Hepatic stellate cell (primary cell): ENCODE data around the gene LRRC8D.
"Not testable (repeated sequence)": the region's sequence is repeated elsewhere in the genome, so short reads cannot be mapped to it uniquely, and the experiment has no call there.

Experiments
- DNase-seq: peaks from one replicate; pipeline ENCODE4 v3.0.0; 2011; ENCODE audit warnings: low spot score

Gene LRRC8D

DNA sequence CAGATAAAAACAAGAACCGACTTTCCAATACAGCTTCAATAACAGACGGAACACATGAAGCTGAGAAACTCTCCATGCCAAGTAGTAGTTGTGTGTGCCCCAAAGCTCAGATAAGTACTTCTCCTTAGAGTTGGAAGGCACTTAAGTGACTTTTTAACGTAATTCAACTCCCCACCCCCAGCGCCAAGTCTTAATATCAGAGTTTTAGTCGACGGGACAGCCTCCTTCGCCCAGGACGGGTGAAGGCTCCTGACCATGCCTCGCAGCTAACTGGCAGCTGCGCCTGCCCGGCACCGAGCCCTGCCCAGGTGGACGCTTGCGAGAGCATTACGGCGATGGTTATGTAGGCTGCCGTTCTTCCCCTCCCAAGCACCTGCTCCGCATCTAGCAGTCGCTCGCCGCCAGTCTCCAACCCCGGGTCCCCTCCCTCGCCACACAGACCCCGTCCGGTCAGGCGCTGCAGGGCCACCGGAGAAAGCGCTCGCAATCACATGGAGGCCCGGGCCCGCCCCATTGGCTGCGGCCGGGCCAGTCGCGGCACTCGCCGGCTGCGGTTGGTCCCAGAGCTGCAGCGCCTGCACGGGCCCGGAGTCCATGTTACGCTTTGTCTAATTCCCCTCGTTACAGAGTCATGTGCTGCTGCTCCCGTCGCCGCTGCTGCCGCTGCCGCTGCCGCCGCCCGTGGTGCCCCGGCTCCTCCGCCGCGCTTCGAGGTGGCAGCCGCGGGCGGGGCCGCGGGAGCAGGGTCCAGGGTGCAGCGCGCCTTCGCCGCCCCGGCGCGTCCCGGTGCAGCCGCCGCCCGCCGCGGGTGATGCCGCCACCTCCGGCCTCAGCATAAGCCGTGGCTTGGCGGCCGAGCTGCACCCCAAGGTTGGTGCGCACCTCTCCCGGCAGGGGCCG, at the start of gene LRRC8D:
Gene LRRC8D, plus strand, starts transcription at position 611 of the 900 bp plus-strand sequence. CDS start 112,037 bp downstream, outside the sequence.
- peak; percentile 77 for DNase-seq

DNA sequence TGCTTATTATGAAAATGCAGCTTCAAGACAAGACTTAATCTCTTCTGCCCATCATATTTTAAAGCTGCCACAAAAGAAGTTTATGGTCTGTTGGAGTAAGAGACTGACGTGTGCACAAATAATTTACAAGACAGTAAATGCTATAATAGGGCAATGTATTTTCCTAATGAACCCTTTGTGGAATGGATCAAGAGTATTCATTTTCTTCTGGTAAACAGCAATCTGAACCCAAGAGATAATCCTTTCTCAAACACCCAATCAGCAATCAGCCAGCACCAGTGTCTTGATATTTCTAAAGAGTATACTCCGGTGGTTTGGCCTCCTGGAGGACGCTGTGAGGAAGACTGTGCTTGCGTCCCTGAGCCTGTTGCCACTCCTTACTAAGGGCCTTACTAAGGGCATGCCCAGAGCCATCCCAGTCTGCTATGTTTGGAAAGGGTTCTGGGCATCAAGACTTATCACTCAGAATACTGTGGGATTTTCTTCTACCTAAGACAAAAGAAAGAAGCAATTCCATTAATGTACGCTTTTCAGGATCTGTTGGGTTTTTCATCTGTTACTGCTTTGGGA, 48.8 kb upstream of the LRRC8D start:
- no peak for DNase-seq

DNA sequence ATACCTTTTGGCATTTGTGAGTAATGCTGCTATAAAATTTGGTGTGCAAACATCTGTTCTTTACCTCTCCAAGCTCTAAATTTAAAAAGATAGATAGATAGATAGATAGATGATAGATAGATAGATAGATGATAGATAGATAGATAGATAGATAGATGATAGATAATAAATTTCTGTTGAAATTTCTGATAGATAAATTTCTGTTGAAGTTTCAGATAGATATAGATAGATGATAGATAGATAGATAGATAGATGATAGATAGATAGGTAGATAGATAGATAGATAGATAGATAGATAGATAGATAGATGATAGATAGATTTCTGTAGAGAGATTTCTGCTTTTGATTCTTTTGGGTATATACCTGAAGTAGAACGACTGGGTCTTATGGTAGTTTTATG, 44.7 kb upstream of the LRRC8D start:
- DNase-seq, result not testable (repeated sequence)

DNA sequence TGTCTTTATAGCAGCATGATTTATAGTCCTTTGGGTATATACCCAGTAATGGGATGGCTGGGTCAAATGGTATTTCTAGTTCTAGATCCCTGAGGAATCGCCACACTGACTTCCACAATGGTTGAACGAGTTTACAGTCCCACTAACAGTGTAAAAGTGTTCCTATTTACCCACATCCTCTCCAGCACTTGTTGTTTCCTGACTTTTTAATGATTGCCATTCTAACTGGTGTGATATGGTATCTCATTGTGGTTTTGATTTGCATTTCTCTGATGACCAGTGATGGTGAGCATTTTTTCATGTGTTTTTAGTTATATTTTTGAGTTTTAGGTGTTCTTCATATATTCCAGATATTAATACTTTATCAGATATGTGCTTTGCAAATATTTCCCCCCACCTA, 43.6 kb upstream of the LRRC8D start:
- not testable (repeated sequence) for DNase-seq

DNA sequence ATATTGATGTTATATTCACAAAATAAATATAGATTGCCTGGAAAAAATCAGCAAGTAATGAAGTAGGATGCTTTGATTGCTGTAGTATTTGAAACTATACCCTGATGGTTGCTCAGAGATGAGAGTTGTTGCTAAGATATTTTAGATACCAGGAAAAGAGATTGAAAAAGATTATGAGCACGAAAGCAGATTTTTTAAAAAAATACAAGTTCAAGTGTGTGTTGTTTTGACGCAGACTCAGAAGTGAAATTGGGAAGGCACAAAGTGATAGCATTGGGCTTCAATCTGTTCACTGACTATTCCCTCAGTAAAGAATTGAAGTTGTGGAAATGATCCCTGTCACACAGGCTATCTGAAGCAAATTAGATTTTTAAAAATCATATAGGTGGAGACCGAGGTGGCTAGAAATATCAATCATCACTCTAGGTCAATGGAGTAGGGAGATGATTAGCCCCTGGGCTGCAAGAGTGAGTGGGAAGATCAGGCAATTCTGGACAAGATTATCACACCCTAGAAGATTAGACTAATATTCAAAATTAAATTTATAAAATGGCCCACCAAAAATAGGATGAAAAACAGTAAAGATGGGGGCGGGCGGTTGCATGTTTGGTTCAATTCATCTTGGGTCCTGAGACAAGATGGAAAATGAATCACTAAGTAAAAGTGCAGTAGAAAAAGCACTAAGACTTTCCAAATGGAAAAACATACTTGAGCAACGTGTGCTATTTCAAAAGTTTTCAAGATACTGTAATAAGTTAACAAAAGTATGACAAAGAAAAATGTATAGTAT, 41.5 kb upstream of the LRRC8D start:
- no peak for DNase-seq

DNA sequence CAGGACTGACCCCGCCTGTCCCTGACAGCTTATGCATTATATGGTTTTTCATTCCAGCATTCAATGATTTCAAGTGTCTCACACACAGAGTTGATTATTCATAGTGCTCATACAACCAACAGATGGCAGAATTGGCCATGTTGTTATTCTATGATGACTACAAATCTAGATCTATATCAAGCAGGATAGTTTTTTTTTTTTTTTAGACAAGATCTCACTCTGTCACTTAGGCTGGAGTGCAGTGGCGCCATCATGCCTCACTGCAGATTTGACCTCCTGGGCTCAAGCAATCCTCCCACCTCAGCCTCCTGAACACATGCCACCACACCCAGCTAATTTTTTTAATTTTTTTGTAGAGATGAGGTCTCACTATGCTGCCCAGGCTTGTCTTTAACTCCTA, 40.1 kb upstream of the LRRC8D start:
- peak; percentile 17 for DNase-seq

DNA sequence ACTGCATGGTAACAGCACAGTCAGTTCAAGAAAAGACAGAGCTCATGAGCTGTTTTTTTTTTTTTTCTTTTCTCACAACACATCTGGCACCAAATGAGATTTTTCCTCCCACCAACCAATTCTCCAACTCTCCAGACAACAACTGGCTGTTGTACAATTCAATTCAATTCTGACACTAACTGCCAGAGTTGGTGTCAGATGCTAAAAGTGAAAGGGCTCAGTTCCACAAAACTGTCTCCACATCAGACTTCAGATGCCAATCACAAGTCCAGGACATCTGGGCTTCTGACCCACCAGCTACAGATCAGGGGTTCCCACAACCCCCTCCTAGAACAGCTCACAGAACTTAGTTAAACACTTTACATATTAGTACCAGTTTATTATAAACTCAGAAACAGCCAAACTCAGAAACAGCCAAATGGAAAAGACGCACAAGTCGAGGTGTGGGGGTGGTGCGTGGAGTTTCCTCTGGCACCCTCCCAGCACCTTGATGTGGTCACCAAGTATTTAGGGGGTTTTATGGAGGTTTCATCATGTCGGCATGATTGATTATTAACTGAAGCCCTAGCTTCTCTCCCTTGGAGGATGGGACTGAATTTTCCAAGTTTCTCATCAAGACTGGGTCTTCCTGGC, 39.2 kb upstream of the LRRC8D start:
- no peak for DNase-seq

DNA sequence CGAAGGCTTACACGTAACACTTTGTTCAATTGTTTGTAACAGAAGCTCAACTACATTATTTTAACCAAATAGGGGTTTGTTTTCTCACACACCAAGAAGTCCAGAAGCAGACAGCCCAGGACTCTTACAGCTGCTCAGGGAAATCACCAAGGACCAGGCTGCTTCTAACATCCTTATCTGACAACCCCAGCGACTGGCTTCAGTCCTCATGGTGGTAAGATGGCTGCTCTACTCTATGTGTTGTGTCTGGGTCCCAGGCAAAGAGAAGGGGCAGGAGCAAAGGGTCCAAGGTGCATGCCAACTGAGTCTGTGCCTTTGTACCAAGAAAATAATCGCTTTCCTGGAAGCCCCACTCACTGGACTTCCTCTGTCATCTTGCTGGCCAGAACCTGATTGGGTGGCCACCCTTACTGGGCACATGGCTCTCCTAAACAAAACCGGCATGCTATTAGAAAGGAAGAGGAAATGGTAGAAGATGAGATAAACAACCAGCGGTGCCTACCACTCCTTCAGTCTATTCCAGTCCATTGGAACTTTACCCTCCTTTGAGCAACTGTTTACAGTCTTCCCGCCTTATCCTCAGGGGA, 34.1 kb upstream of the LRRC8D start:
- no peak for DNase-seq

DNA sequence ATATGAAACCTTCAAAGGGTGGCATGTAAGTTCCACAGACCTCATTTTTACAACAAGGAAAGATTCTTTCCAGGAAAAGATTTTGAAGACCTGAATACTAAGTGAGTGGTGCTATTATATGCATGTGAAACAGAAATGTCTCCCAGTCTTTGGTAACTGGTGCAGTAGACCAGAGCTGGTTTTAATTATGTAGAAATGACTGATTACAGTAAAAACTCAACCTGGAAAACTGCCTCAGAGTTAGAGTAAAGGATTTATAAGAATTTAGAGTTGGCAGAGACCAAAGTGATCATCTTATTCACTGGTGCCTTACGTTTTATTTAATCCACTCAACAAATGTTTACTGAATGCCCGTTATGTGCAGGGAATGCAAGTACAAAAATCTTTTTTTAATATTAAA, 30.2 kb upstream of the LRRC8D start:
- no peak for DNase-seq

DNA sequence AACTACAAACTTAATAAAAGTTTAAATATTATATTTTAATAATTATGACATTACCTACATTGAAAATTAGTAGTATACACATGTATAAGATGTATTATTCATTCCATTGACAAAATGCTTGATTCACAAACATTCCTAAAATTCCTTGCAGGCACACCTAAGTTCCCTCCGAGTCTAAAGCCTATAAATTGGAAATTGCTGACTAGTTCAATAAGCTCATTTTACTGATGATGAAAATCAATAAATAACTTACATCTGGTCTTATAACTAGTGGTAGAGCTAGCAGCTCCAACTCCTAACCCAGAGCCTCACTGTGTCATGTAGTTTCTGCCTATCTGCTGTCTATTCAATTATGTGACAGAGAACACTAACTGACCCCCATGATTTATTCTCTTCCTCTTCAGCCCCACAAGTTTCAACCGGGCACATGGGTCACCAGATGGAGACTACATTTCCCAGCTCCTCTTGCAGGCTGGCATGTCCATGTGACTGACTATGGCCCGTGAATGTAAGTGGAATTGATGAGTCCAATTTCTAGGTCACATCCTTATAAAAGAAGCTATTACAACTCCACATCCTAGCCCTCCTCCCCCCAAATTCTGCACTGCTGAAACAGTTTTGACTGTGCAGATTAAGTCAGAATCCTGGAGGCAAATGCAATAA, 29.6 kb upstream of the LRRC8D start:
- DNase-seq, result no peak

DNA sequence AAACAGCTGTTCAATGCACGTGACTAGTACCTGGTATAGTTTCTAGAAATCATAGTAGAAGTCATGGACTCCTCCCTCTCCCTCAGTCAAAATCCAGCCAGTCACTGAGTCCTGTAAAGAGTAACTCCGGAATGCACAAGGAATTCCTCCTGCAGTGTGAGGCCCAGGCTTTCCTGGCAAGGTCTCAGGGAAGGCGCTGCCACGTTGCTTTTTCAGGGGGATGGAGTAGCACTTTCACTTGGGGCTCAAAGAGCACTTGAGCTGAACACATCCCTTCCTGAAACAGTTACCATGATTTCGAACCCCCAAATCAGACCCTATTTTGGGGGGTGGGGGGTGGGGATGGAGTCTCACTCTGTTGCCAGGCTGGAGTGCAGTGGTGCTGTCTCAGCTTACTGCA, 26.4 kb upstream of the LRRC8D start:
- no peak for DNase-seq

DNA sequence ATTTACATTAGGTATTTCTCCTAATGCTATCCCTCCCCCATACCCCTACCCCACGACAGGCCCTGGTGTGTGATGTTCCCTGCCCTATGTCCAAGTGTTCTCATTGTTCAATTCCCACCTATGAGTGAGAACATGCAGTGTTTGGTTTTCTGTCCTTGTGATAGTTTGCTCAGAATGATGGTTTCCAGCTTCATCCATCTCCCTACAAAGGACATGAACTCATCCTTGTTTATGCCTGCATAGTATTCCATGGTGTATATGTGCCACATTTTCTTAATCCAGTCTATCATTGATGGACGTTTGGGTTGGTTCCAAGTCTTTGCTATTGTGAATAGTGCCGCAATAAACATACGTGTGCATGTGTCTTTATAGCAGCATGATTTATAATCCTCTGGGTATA, 25.3 kb upstream of the LRRC8D start:
- not testable (repeated sequence) for DNase-seq

DNA sequence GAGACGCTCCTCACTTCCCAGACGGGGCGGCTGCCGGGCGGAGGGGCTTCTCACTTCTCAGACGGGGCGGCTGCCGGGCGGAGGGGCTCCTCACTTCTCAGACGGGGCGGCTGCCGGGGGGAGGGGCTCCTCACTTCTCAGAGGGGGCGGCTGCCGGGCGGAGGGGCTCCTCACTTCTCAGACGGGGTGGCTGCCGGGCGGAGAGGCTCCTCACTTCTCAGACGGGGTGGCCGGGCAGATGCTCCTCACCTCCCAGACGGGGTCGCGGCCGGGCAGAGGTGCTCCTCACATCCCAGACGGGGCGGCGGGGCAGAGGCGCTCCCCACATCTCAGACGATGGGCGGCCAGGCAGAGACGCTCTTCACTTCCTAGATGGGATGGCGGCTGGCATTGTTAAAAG, 23.0 kb upstream of the LRRC8D start:
- DNase-seq, result not testable (repeated sequence)

DNA sequence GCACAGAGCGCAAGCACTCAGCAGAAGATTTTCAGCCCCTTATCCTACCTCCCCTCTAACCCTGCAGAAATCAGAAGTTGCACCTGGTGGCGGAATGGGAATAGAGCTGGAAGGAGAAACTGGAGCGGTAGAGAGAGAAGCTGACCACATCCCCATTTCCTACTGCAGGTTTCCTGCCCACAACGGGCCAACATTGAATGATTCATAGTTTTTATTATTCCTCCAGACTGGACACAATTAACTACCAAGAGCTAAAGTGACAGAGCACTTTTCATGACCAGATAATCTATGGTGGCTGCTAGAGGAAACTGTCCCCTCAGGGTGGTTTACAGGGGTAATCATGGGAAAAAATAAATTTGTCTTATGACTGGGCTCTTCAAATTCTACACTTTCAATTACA, 21.3 kb upstream of the LRRC8D start:
- DNase-seq, result no peak

DNA sequence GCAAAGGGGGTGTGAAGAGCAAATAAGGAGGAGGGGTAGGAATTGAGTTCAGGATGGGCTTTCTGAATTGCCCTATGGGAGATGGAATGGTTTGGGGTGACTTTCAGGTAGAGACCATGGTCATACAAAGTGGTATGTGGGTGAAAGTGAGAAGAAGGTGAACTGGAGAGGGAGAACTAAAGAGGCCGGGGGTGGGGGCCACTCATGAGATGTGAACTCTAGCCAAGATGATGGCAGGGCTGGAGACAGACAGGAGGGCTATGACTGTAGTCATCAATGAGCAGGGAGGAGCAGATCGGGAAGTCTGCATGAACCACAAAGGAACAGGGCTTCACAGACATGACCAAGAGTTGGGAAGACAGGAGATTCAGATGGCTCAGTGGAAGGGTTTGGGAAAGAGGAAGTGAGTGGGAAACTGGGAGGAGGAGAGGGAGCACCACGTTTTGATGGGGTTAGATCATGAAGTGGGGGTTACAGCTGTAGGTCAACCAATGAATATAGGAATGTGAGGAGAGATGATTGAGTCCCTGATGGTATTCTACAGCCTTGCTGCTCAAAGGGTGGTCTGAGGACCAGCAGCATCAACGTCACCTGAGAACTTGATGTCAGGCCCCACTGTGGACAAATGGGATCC, 20.7 kb upstream of the LRRC8D start:
- DNase-seq, result no peak

DNA sequence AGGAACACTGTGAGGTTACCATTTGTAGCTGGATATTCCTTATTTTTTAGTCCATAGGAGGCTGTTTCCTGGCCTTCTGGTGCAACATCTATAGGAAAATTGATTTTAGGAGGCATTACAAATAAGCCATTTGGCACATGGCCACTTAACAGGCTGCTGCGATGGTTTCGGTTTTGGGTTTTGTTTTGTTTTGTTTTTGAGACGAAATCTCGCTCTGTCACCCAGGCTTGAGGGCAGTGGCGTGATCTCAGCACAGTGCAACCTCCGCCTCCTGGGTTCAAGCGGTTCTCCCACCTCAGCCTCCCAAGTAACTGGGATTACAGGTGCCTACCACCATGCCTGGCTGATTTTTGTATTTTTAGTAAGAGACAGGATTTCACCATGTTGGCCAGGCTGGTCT, 20.1 kb upstream of the LRRC8D start:
- no peak for DNase-seq

DNA sequence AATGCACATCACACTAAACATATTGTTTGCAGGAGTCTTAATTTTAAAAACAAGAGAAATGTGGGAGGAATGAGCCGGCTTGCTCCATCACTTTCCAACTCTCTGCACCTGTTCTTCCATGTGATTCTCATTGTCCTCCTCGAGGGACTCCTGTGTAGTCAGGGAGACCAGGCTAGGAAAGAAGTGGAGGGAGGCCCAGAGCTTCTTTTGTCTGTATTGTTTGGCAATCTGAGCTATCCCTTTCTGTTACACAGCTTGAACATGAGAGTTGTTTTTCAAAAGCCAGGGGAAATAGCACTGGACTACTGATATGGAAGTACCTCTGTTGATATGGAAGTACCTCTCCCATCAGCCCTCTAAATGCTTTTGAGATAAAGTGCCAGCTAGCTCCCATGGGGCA, 18.8 kb upstream of the LRRC8D start:
- DNase-seq, result no peak

DNA sequence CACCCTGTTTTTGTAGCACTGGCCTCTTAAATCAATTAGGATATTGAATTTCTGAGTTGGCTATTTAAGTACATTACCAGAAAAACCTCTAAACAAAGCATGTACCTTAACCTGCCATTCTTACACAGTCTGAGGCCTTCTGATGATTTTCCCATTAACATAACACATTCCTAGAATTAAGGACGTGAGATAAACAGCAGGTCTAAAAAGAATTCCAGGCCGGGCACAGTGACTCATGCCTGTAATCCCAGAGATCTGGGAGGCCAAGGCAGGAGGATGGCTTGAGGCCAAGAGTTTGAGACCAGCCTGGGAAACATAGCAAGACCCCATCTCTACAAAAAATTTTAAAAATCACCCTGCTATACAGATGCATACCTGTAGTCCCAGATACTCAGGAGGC, 18.0 kb upstream of the LRRC8D start:
- DNase-seq, result no peak

DNA sequence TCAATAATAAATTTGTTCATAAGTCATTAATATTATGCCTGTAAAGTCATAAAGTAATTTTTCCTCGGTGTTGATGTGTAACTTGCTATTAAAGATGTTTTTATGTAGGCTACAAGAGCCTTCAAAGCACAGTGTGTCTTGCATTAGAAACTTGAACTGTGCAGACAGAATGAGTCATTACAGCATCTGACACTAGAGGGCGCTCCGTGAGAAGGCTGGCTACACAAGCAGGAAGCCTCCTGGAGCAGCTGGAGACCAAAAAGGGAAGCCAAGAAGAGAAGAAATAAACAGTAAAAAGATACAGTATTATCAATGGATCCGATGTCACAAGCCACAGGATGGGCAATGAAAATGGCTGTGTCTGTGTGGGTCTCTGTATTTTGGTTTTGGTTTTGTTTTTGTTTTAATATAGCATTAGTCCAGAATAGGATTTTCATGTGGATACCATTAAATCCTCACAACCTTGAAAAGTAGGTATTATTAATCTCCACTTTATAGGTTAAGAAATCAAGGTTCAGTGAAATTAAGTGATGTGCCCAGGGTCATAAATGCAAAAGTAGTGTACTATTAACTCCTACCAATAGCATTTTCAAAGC, 16.1 kb upstream of the LRRC8D start:
- peak; percentile 66 for DNase-seq

DNA sequence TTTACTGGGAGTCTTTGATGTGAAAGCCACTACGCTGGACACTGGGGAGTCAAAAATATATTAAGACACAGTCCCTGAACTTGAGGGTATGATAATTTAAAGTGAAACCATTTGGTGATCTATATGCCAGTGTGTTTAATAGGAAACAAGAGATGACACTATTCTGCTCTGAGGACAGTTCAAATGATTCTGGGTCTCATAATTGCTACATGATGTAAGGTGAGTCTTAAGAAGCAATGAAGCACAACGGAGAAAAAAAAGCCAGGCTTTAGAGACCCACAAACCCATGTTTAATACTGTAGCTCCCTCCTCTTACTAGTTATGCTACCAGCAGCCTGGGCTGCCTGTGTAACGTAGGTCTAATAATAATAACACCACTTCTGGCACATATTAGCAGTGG, 14.2 kb upstream of the LRRC8D start:
- DNase-seq, result no peak

DNA sequence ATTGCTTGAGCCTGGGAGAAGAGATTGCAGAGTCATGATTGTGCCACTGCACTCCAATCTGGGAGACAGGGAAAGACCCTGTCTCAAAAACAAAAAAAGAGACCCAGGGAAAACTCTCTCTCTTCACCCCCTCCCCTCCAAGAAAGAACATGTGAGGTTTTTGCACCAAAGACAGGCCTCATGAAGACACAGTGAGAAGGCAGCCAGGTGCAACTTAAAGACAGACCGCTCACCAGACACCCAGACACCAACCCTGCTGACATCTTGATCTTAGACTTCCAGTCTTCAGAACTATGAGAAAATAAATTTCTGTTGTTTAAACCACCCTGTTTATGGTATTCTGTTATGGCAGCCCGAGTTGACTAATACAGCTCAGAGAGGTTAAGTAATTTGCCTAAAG, 13.3 kb upstream of the LRRC8D start:
- no peak for DNase-seq
